Uterus (tissue), 2 donors: ENCODE data around the gene CATSPER3.

ENCODE experiments used
- POLR2A ChIP-seq, 2 donors: fragments of 450-650 bp; IDR thresholded peaks; one replicate each; pipeline ENCODE4 v1.6.1; 2016; ENCODE audit warnings: antibody characterized with exemption in 2 of 2, mild to moderate bottlenecking in 1 of 2, moderate library complexity in 1 of 2
- TF ChIP-seq, protein P1 (sequence below), 4 experiments: fragments of 200-600 bp in 2 of 4; fragments of 450-650 bp in 2 of 4; sonication (generic) in 2 of 4; IDR thresholded peaks; one replicate each; pipeline ENCODE4 v1.5.1; 2016 to 2019; ENCODE audit warnings: antibody characterized with exemption in 4 of 4, mild to moderate bottlenecking in 2 of 4, moderate library complexity in 1 of 4

DNA sequence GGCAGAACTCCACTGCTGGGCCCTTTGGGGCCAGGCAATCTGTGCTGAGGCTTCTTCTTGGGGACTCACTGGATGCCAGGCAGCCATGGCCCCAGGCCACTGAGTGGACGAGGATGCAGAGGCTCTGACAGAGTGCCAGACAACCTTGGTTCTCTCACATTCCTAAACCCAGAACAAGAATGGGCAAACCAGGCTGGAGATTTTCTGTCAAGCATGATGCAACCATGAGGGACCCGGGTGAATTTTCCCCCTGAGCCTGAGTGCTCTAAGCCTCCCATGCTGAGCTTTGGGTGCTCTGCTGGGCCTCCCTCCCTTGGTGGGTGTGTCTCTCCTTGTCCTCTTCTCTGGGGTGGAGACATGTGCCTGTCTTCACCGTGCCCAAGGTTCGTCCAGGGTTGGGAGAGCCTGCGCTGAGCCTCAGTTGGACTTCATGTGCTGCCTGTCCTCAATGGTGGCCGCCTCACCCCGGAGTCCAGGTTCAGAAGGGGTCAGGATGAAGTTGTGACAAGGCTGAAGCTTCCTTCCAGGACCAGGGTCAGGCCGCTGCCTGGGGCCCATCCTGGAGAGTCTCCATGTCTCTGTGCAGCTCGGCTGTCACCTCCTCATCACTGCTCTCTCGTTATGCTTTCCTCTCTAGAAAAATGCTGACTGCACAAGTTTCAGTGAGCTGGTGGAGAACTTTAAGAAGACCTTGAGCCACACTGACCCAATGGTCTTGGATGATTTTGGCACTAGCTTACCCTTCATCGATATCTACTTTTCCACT lies 42.2 kb downstream of the CATSPER3 start:
- TF ChIP-seq, protein P1, sequence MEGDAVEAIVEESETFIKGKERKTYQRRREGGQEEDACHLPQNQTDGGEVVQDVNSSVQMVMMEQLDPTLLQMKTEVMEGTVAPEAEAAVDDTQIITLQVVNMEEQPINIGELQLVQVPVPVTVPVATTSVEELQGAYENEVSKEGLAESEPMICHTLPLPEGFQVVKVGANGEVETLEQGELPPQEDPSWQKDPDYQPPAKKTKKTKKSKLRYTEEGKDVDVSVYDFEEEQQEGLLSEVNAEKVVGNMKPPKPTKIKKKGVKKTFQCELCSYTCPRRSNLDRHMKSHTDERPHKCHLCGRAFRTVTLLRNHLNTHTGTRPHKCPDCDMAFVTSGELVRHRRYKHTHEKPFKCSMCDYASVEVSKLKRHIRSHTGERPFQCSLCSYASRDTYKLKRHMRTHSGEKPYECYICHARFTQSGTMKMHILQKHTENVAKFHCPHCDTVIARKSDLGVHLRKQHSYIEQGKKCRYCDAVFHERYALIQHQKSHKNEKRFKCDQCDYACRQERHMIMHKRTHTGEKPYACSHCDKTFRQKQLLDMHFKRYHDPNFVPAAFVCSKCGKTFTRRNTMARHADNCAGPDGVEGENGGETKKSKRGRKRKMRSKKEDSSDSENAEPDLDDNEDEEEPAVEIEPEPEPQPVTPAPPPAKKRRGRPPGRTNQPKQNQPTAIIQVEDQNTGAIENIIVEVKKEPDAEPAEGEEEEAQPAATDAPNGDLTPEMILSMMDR (IDR thresholded peaks at IDR 0.05): no peak
- no peak for TF ChIP-seq POLR2A (IDR thresholded peaks at IDR 0.05)
